ENCODE results near the gene UBE3C.

- no peak for TF ChIP-seq EZH2 (IDR thresholded peaks at IDR 0.05; ENCODE audit: borderline replicate concordance, insufficient read depth, low read length, poor library complexity, severe bottlenecking)
- TF ChIP-seq REST (IDR thresholded peaks at IDR 0.05; ENCODE audit: borderline replicate concordance) = no peak
- no peak for TF ChIP-seq EP300 (conservative IDR thresholded peaks at IDR 0.05; ENCODE audit: poor library complexity, severe bottlenecking)
- TF ChIP-seq POLR2AphosphoS5 (IDR thresholded peaks at IDR 0.05) = no peak
- no peak for TF ChIP-seq CTCF (IDR thresholded peaks at IDR 0.05; ENCODE audit: poor library complexity, severe bottlenecking)
- TF ChIP-seq TAF1 (IDR thresholded peaks at IDR 0.05; ENCODE audit: low read depth) = no peak
Measured at GRCh38 chr7:157194948-157195347, 56.2 kb downstream of the UBE3C start.

Data from neural cell (in vitro differentiated cells).